Spleen (tissue), 11 donors: ENCODE results near the gene NDUFB3. TPM values are rescaled to one million over a fixed set of nuclear protein-coding genes. Genes with fewer than 3 reads are reported as not detected.
A peak's percentile ranks its signal among the peaks of the same experiment; 100 is the strongest.

ENCODE experiments used
- DNase-seq: peaks from one replicate; pipeline ENCODE4 v3.0.0-alpha.2; 2020
- H3K27ac ChIP-seq, 8 donors: fragments of 200-600 bp; sonication (generic) in 7 of 8; 1 replicate in 4 of 8; 2 replicates in 4 of 8; pipeline versions ENCODE4 v1.5.0 to v1.8.0; 2016 to 2021; ENCODE audit warnings: inconsistent platforms in 4 of 8, mild to moderate bottlenecking in 4 of 8, moderate library complexity in 1 of 8
- H3K27me3 ChIP-seq, 7 donors: fragments of 200-600 bp; sonication (generic) in 6 of 7; replicated peaks in 1 of 7; 1 replicate in 4 of 7; 2 replicates in 3 of 7; pipeline versions ENCODE4 v1.5.0 to v1.8.0; 2016 to 2021; ENCODE audit warnings: inconsistent platforms in 3 of 7, mild to moderate bottlenecking in 1 of 7
- H3K36me3 ChIP-seq, 6 donors: fragments of 200-600 bp; sonication (generic) in 5 of 6; 1 replicate in 4 of 6; 2 replicates in 2 of 6; pipeline versions ENCODE4 v1.5.0 to v1.8.0; 2016 to 2021; ENCODE audit warnings: inconsistent platforms in 2 of 6
- H3K4me1 ChIP-seq, 6 donors: fragments of 200-600 bp; sonication (generic) in 5 of 6; 1 replicate in 3 of 6; 2 replicates in 3 of 6; pipeline versions ENCODE4 v1.5.0 to v1.8.0; 2016 to 2021; ENCODE audit warnings: inconsistent platforms in 3 of 6
- H3K4me3 ChIP-seq, 8 donors: fragments of 200-600 bp; sonication (generic) in 7 of 8; 1 replicate in 4 of 8; 2 replicates in 4 of 8; pipeline versions ENCODE4 v1.5.0 to v1.8.0; 2016 to 2021; ENCODE audit warnings: inconsistent platforms in 4 of 8, mild to moderate bottlenecking in 4 of 8, moderate library complexity in 2 of 8
- H3K9me3 ChIP-seq, 8 donors: fragments of 200-600 bp; sonication (generic) in 7 of 8; 1 replicate in 4 of 8; 2 replicates in 4 of 8; pipeline versions ENCODE4 v1.5.0 to v1.8.0; 2016 to 2021; ENCODE audit warnings: inconsistent platforms in 4 of 8
- POLR2A ChIP-seq, 3 donors: fragments of 450-650 bp; IDR thresholded peaks; one replicate each; pipeline ENCODE4 v1.5.1; 2017; ENCODE audit warnings: antibody characterized with exemption in 3 of 3, mild to moderate bottlenecking in 1 of 3
- POLR2AphosphoS5 ChIP-seq, 3 donors: sonication (generic); formaldehyde crosslinking; IDR thresholded peaks; one replicate each; pipeline ENCODE4 v1.5.1; 2017; ENCODE audit warnings: antibody characterized with exemption in 3 of 3
- WGBS, 5 donors: extraction: QIAGEN DNeasy Blood & Tissue Kit in 3 of 5; methylation state at CpG; one replicate each; pipeline versions ENCODE4 v1.1.5 to v1.1.7; 2013 to 2018; 5-methylcytosine and 5-hydroxymethylcytosine counted together
- intact Hi-C: fragments of 100-400 bp; cut with DNase I; formaldehyde crosslinking; loops from one replicate; pipeline ENCODE4 v1.15.0; 2023; ENCODE audit warnings: low total_unique reads
- polyA plus RNA-seq, 3 donors: library from polyadenylated mRNA; stranded (reverse); fragments of 200-250 nt; gene quantifications; one replicate each; pipeline ENCODE4 v1.2.1, GENCODE V29; 2013
- total RNA-seq, 7 donors: library from RNA; depleted of rRNA in 3 of 7; stranded (reverse); fragments of >200 nt in 3 of 7; fragmentation: NEBNext Ultra II Directional in 4 of 7; extraction: Animal tissue kit (Norgen Biotek cat#: 25700) in 4 of 7; gene quantifications; one replicate each; pipeline versions ENCODE4 v1.1.0 to v1.2.1, GENCODE V29; 2016 to 2021
- TF ChIP-seq, protein P1 (sequence below), 11 experiments: fragments of 200-600 bp in 7 of 11; fragments of 450-650 bp in 4 of 11; sonication (generic) in 4 of 11; IDR thresholded peaks in 8 of 11; conservative IDR thresholded peaks in 3 of 11; 1 replicate in 7 of 11; 2 replicates in 4 of 11; pipeline versions ENCODE4 v1.4.0 to v1.8.0; 2016 to 2021; ENCODE audit warnings: antibody characterized with exemption in 11 of 11, inconsistent platforms in 4 of 11, mild to moderate bottlenecking in 1 of 11
- donor health status: healthy with polysubstance abuse.
- donor health status: DM: no; HTN: no; CAD: no; lungs with moderate emphysema.
- donor health status: DM: no; HTN: no; CAD: no.
- donor health status: Bipolar disorder and iron deficiency.
- donor health status: healthy.
- donor health status: DM: no; HTN: no; CAD: no.
- donor health status: DM: yes; HTN: yes; CAD: no.

The NDUFB3 gene
- total and polyA plus RNA-seq, 10 donors, result 30.0 to 91.5 (median 59.6) TPM

DNA sequence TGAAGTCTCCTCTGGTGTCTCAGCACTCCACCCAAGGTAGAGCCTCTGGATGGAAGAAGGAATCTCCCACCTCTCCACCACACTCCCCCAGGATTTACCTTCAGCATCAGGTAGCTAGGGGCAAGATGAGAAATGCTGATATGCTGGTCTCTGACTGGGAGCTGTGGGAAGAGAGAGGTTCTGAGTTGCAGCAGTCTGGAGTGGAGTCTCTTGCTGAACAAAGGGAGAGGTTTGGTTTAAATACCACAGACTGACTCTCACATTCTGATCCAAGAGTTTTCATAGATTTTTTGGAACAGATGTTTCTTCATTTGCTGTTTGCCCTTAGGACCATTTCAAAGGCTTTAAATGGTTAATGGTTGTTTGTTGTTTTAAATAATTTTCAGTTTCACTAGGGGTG, 43.0 kb downstream of the NDUFB3 start:
- Histone ChIP-seq H3K4me1 (peaks cover 0 to 65% (median 27%) of the 10 kb centered on the region in 6 donors), H3K27ac (peak overlapping the region in 7 of 8 donors; percentile 99 to 100 (median 100)), H3K9me3 (no peaks in the 10 kb centered on the region), H3K4me3 (peak overlapping the region in 5 of 8 donors; percentile 2 to 81 (median 78)), H3K36me3 (no peaks in the 10 kb centered on the region), H3K27me3 (no peaks in the 10 kb centered on the region)
- TF ChIP-seq POLR2AphosphoS5 (IDR thresholded peaks at IDR 0.05), result no peak
- TF ChIP-seq, protein P1, sequence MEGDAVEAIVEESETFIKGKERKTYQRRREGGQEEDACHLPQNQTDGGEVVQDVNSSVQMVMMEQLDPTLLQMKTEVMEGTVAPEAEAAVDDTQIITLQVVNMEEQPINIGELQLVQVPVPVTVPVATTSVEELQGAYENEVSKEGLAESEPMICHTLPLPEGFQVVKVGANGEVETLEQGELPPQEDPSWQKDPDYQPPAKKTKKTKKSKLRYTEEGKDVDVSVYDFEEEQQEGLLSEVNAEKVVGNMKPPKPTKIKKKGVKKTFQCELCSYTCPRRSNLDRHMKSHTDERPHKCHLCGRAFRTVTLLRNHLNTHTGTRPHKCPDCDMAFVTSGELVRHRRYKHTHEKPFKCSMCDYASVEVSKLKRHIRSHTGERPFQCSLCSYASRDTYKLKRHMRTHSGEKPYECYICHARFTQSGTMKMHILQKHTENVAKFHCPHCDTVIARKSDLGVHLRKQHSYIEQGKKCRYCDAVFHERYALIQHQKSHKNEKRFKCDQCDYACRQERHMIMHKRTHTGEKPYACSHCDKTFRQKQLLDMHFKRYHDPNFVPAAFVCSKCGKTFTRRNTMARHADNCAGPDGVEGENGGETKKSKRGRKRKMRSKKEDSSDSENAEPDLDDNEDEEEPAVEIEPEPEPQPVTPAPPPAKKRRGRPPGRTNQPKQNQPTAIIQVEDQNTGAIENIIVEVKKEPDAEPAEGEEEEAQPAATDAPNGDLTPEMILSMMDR (IDR thresholded peaks at IDR 0.05 in 8 of 11, conservative IDR thresholded peaks at IDR 0.05 in 3 of 11), result no peak
- TF ChIP-seq POLR2A (IDR thresholded peaks at IDR 0.05), result no peak
- DNase-seq, result no peak
- intact Hi-C loops, result no loop called here

GRCh38 chr2:201116115-201116958, 44.5 kb downstream of the NDUFB3 start, which contains the start of gene CFLAR:
Gene CFLAR, plus strand, starts transcription at chr2:201116164. Its CDS starts 13,702 bp downstream, at chr2:201129866.
- Histone ChIP-seq H3K4me1 (peaks cover 0 to 80% (median 41%) of the 10 kb centered on the region in 6 donors), H3K9me3 (no peaks in the 10 kb centered on the region), H3K27me3 (no peaks in the 10 kb centered on the region), H3K4me3 (peak within 1 kb of the TSS; percentile 57 to 81 (median 78)), H3K27ac (peak within 1 kb of the TSS; percentile 89 to 100 (median 100)), H3K36me3 (peaks cover 0 to 6% (median 0%) of the 10 kb centered on the region in 6 donors)
- intact Hi-C loops, result no loop called here
- TF ChIP-seq POLR2AphosphoS5 (IDR thresholded peaks at IDR 0.05) (peak; percentile 87 to 92 (median 92)), POLR2A (IDR thresholded peaks at IDR 0.05) (peak in 2 of 3 donors; percentile 18 to 61)
- TF ChIP-seq, protein P1 (IDR thresholded peaks at IDR 0.05 in 8 of 11, conservative IDR thresholded peaks at IDR 0.05 in 3 of 11), result peak in 3 of 11 experiments; percentile 5 to 21 (median 19)
- peak; percentile 97 for DNase-seq
- WGBS, 5 donors, result 0 to 1% (median 0%) methylated on average over 41 to 75 of the region's 75 CpGs

- Histone ChIP-seq H3K36me3 (peaks cover 0 to 14% (median 0%) of the 10 kb centered on the region in 6 donors), H3K4me1 (peaks cover 8 to 83% (median 49%) of the 10 kb centered on the region in 6 donors), H3K27ac (peak overlapping the region; percentile 89 to 100 (median 100)), H3K9me3 (no peaks in the 10 kb centered on the region), H3K4me3 (peak overlapping the region; percentile 57 to 81 (median 78)), H3K27me3 (no peaks in the 10 kb centered on the region)
- TF ChIP-seq POLR2AphosphoS5 (IDR thresholded peaks at IDR 0.05), result peak in 1 of 3 donors; percentile 72
- TF ChIP-seq POLR2A (IDR thresholded peaks at IDR 0.05), result peak in 1 of 3 donors; percentile 76
- TF ChIP-seq, protein P1 (IDR thresholded peaks at IDR 0.05 in 8 of 11, conservative IDR thresholded peaks at IDR 0.05 in 3 of 11), result peak; percentile 16 to 78 (median 54)
- intact Hi-C loops, result no loop called here
- no peak for DNase-seq
- 0 to 2% (median 1%) methylated on average over 22 of the region's 22 CpGs for WGBS, 5 donors
These were observed 45.3 kb downstream of the NDUFB3 start for GRCh38 chr2:201116959-201117734.
